Measurements from ENCODE around the gene PTK6. TPM values are rescaled to one million over a fixed set of nuclear protein-coding genes. Genes with fewer than 3 reads are reported as not detected.
"Not testable (repeated sequence)": the region's sequence is repeated elsewhere in the genome, so short reads cannot be mapped to it uniquely, and the experiment has no call there.

Gene PTK6
- total RNA-seq, 3 donors from 2014 or later = 0.13 to 0.21 (median 0.16) TPM

- H3K27me3 Mint-ChIP-seq (ENCODE audit: low read depth) = no peaks in the 10 kb centered on the region
- H3K36me3 Mint-ChIP-seq (ENCODE audit: insufficient read depth) = peaks cover 9% of the 10 kb centered on the region
- H3K9me3 Mint-ChIP-seq = no peaks in the 10 kb centered on the region
- ATAC-seq = no peak
- no peak overlapping the region for H3K4me3 Mint-ChIP-seq
- peaks cover 21% of the 10 kb centered on the region for H3K4me1 Mint-ChIP-seq (ENCODE audit: low read depth)
- DNase-seq = no peak
These were observed 28.0 kb upstream of the PTK6 start for GRCh38 chr20:63565021-63565698.

- H3K4me3 Mint-ChIP-seq = no peak overlapping the region
- DNase-seq (no peak), ATAC-seq (no peak)
- no peaks in the 10 kb centered on the region for H3K27me3 Mint-ChIP-seq (ENCODE audit: low read depth)
- H3K4me1 Mint-ChIP-seq (ENCODE audit: low read depth) = peaks cover 19% of the 10 kb centered on the region
- H3K36me3 Mint-ChIP-seq (ENCODE audit: insufficient read depth) = peaks cover 9% of the 10 kb centered on the region
- no peaks in the 10 kb centered on the region for H3K9me3 Mint-ChIP-seq
These were observed 27.0 kb upstream of the PTK6 start for GRCh38 chr20:63564036-63564810.

DNA sequence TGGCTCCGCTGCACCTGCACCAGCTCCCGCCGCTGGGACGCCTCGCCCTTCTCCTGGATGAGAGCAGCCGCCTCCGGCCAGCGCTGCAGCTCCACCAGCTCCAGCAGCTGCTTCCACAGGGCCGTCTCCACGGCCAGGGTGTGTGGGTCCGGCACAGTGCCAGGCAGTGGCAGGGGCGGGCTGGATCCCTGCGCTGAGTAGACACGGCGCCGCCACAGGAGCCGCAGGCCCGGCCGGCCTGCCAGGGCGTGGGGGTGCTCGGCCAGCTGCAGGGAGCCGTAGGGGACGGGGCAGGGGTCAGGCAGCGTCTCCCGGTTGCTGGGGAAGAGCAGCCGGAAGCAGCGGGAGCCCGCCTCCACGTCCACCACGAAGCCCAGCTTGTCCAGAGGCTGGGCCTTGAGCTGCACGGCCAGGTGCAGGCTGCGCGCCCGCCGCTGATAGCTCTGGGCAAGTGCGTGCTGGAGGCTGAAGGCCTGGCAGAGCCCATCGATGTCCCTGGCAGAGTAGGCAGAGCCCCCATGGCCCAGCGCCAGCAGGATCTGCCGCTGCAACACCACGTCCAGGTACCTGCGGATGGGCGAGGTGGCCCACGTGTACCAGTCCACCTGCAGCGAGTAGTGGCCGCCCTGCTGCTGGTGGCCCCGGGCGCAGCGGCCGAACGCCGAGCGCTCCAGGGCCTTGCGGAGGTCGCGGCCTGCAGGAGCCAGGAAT lies 26.2 kb upstream of the PTK6 start:
- ATAC-seq (no peak), DNase-seq (no peak)
- Mint-ChIP-seq H3K9me3 (no peaks in the 10 kb centered on the region), H3K36me3 (ENCODE audit: insufficient read depth) (peaks cover 12% of the 10 kb centered on the region), H3K27me3 (ENCODE audit: low read depth) (no peaks in the 10 kb centered on the region), H3K4me1 (ENCODE audit: low read depth) (peaks cover 15% of the 10 kb centered on the region), H3K4me3 (no peak overlapping the region)

DNA sequence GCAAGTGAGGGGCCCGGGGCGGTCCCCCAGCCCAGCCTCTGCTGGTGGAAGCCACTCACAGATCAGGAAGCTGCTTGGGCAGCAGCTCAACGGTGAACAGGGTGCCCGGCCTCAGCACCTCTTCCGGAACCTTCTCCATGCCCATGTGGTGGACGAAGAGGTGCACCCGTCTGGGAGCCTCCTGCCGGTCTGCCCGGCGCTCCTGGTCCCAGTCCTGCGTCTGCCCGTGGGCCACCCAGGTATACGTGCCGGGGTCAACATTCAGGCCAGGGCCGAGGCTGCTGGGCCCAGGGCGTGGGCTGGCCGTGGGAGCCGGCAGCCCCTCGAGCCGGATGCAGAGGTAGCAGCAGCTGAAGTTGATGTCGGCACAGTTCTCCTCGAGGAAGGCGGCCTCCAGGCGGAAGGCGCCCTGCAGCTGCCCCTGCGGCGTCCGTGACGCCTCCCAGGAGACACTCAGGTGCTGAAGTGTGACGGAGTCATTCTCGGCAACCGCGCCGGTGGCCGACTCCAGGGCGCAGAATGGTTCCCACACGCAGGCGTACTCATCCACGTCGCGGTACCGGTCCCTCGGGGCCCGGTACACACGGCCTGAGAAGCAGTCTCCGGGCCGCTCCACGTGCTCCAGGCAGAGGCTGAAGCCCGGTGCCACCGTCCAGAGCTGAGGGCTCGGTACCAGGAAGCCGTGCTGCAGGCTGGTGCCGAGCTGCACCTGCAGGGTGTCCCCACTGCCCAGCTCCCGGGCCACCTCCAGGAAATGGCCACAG lies 25.5 kb upstream of the PTK6 start:
- ATAC-seq (no peak), DNase-seq (no peak)
- Mint-ChIP-seq H3K27me3 (ENCODE audit: low read depth) (no peaks in the 10 kb centered on the region), H3K9me3 (no peaks in the 10 kb centered on the region), H3K4me1 (ENCODE audit: low read depth) (peaks cover 7% of the 10 kb centered on the region), H3K36me3 (ENCODE audit: insufficient read depth) (peaks cover 12% of the 10 kb centered on the region), H3K4me3 (no peak overlapping the region)

DNA sequence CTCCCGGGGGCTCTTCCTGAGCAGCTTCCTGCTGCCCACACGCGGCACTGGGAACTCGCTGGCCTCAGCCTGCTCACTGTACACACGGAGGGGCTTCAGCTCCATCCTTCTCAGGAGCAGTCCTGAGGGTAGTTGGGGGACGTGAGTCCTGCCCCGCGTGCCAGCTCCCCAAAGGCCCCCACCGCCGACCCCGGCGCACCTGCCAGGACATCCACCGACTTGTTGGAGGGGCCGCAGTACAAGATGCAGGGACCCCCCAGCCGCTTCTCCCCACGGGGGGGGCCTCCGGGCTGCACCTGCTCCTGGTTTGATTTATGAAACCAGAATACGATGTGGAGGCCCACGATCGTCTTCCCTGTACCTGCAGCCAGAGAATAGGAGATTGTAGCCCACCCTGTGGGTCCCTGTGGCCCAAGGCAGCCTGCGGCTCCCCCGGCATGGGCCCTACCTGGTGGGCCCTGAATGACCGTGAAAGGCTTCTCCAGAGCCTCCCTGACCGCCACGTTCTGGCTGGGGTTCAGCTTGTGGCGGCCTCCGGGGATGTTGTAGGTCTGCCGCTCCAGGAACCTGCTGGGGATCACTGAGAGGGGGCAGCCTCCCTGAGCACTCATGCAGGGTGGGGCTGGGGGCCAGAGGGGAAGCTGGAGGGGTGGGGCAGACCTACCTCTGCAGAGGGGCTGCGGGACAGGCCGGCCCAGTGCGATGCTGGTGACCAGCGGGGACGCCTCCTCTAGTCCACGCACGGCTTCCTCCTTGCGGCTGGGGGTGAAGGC lies 24.6 kb upstream of the PTK6 start:
- Mint-ChIP-seq H3K4me1 (ENCODE audit: low read depth) (peaks cover 1% of the 10 kb centered on the region), H3K36me3 (ENCODE audit: insufficient read depth) (peaks cover 12% of the 10 kb centered on the region), H3K9me3 (no peaks in the 10 kb centered on the region), H3K27me3 (ENCODE audit: low read depth) (no peaks in the 10 kb centered on the region), H3K4me3 (no peak overlapping the region)
- no peak for DNase-seq
- no peak for ATAC-seq

DNA sequence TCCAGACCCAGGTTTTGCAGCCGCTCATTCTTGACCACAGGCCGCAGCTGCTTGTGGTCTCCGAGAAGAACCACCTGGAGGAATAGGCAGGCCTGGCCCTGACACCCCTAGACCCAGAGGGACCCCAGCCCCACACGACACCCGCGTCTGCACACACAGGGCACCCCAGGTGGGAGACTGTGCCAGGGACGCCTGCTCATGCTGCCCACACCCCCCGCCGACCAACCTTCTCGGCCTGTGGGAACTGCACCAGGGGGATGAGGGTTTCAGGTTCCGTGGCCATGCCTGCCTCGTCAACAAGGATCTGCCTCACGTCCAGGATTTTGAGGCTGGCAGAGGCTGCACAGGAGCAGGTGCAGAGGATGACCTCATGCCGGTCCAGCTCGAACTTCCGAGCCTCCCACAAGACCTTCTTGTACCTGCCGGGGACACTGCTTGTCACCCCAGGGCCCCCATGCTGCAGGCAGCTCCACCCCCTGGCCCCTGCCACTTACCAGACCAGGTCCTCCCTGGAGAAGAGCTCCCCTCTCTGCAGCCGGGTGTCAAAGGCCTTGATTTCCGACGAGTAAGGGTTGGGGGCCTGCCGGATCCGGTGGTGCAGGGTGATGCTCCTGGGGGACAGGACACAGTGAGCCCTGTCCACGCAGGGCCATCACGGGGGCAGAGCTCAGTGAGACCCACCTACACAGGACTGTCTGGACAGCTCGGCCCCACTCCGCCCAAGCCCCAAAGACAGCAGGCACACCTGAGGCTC lies 23.9 kb upstream of the PTK6 start:
- no peak overlapping the region for H3K4me3 Mint-ChIP-seq
- H3K27me3 Mint-ChIP-seq (ENCODE audit: low read depth) = no peaks in the 10 kb centered on the region
- H3K9me3 Mint-ChIP-seq = no peaks in the 10 kb centered on the region
- ATAC-seq (no peak), DNase-seq (no peak)
- peaks cover 12% of the 10 kb centered on the region for H3K36me3 Mint-ChIP-seq (ENCODE audit: insufficient read depth)
- H3K4me1 Mint-ChIP-seq (ENCODE audit: low read depth) = peaks cover 1% of the 10 kb centered on the region

DNA sequence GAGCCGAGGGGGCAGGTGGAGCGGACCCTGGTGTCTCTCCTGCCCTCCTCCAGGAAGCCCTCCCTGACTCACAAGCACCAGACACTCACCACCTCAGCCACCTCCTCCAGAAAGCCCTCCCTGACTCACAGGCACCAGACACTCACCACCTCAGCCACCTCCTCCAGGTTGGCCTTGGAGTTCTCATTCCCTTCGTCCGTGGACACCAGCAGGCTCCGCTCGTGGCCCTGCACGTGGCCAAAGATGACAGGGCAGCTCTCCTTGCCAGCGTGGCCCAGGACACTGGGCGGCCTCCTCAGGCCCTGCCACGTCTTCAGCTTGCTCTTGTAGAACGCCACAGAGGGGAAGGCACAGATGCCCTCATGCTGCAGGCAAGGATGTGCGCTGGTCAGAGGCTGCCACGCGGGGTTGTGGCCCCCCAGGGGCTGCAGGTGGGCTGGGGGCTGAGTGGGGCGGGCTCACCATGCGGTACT lies 23.2 kb upstream of the PTK6 start:
- ATAC-seq (peak; percentile 39 to 76), DNase-seq (no peak)
- Mint-ChIP-seq H3K9me3 (no peaks in the 10 kb centered on the region), H3K27me3 (ENCODE audit: low read depth) (no peaks in the 10 kb centered on the region), H3K36me3 (ENCODE audit: insufficient read depth) (peaks cover 9% of the 10 kb centered on the region), H3K4me3 (no peak overlapping the region), H3K4me1 (ENCODE audit: low read depth) (peaks cover 1% of the 10 kb centered on the region)

DNA sequence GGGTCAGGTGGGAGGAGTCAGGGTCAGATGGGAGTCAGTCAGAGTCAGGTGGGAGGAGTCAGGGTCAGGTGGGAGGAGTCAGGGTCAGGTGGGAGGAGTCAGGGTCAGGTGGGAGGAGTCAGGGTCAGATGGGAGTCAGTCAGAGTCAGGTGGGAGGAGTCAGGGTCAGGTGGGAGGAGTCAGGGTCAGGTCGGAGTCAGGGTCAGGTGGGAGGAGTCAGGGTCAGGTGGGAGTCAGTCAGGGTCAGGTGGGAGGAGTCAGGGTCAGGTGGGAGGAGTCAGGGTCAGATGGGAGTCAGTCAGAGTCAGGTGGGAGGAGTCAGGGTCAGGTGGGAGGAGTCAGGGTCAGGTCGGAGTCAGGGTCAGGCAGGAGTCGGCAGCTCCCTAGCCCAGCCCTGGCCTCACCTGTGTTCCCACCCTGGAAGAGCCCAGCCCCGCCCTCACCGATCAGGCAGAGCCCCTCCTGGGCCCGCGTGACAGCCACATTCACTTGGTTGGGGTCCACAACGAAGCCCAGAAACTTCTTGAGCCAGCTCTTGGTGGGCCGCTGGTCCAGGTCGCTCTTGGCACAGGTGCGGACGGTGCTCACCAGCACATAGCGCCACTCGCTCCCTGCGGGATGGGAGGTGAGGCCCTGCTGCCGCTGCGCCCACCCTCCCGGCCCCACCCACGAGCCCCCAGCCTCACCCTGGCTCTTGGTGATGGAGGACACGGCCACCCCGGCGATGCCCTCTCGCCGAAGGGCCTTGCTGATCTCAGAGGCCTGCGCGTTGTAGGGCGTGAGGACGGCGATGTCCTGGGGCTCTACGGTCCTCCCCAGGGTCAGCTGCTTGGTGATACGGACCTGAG lies 22.5 kb upstream of the PTK6 start:
- DNase-seq; H3K27me3 Mint-ChIP-seq (ENCODE audit: low read depth); H3K4me3 Mint-ChIP-seq; H3K9me3 Mint-ChIP-seq; H3K36me3 Mint-ChIP-seq (ENCODE audit: insufficient read depth); H3K4me1 Mint-ChIP-seq (ENCODE audit: low read depth): not testable (repeated sequence)
- ATAC-seq = peak in 1 of 2 donors; percentile 9

DNA sequence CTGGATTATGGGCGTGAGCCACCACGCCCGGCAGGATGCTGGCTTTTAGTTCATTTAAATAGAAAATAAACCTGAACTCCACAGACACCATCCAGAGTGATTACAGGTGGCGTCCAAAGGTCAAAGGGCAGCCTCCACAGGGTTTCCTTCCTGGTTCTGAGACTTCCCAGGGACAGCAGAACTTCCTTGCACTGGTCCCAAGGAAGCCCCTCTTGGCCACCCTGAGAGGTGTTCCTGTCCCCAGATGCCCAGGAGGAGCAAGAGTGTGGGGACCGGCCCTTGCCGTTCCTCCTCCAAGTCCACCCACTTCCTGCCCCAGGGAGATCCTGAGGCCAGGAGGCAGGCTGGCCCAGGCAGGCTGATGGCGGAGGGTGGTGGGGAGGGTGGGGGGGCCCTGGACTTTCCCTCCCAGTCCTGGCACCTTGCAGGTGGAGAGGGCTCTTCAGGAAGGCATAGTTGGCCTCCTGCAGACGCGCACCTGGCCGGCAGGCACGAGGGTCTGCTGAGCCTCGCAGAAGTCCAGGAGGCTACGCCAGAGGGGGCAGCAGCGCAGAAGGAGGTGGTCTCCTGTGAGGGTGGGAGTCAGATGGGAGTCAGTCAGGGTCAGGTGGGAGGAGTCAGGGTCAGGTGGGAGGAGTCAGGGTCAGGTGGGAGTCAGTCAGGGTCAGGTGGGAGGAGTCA lies 21.8 kb upstream of the PTK6 start:
- Mint-ChIP-seq H3K4me1 (ENCODE audit: low read depth) (peaks cover 1% of the 10 kb centered on the region), H3K4me3 (no peak overlapping the region), H3K36me3 (ENCODE audit: insufficient read depth) (peaks cover 7% of the 10 kb centered on the region), H3K27me3 (ENCODE audit: low read depth) (no peaks in the 10 kb centered on the region), H3K9me3 (no peaks in the 10 kb centered on the region)
- DNase-seq (no peak), ATAC-seq (no peak)

DNA sequence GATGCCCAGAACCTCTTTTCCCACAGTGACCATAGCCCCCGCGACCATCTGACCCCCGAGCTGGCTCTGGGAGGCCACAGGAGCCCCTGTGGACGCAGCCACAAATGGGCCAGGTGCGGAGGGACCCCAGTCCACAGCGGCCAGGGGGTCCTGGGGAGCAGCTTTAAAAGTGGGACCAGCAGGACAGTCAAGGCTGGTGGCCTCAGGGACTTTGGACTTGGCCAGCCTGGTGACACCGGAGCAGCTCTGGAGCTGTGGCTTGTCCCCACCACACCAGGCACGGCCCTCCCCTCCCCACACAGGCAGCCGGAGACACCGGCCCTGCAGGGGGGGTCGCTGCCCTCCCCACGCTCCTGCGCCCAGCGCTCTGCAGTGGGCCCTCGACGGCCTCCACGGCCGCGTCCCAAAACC lies 20.3 kb upstream of the PTK6 start:
- DNase-seq = no peak
- Mint-ChIP-seq H3K4me1 (ENCODE audit: low read depth) (peaks cover 8% of the 10 kb centered on the region), H3K9me3 (no peaks in the 10 kb centered on the region), H3K36me3 (ENCODE audit: insufficient read depth) (peaks cover 7% of the 10 kb centered on the region), H3K4me3 (no peak overlapping the region), H3K27me3 (ENCODE audit: low read depth) (no peaks in the 10 kb centered on the region)
- ATAC-seq = no peak

DNA sequence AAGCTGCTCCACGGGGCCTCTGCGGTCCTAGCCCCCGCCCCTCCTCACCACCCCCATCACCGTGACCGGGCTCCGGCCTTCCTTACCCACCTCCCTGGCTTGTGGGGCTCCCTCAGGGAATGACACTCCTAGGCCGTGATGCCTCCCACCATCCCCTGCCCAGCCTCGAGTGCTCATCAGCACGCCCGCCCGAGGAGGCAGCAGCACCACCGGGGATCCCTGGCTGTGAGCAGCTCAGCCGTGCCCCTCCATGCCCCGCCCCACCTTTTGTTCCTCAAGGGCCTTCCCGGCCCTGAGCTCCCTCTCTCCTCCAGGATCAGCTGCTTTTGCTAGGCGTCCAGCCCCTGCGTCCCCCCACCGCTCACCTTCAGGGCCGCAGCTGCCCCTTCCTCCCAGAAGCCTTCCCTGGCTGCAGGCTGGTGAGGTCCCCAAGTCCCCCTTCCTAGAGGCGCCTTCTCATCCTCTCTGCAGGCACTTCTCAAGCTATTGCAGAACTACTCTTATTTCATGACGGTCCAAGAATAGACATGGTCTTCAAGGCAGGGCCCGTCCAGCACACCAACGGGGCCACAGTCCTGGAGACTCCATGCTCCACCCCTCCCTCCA lies 19.8 kb upstream of the PTK6 start:
- H3K36me3 Mint-ChIP-seq (ENCODE audit: insufficient read depth) = peaks cover 7% of the 10 kb centered on the region
- H3K27me3 Mint-ChIP-seq (ENCODE audit: low read depth) = no peaks in the 10 kb centered on the region
- DNase-seq (no peak), ATAC-seq (no peak)
- no peaks in the 10 kb centered on the region for H3K9me3 Mint-ChIP-seq
- H3K4me3 Mint-ChIP-seq = no peak overlapping the region
- peaks cover 13% of the 10 kb centered on the region for H3K4me1 Mint-ChIP-seq (ENCODE audit: low read depth)

Measured in activated T-cell treated with anti-CD3 and anti-CD28 coated beads, Interleukin-2, amount 50 U/mL, for 4 hours (primary cell).